Tibial nerve (tissue), 4 donors: Measurements from ENCODE around the gene CDKN2AIPNL. TPM values are rescaled to one million over a fixed set of nuclear protein-coding genes. Genes with fewer than 3 reads are reported as not detected.

Source experiments
- DNase-seq, 2 donors: peaks; one replicate each; pipeline ENCODE4 v3.0.0-alpha.2; 2019; ENCODE audit warnings: low spot score in 2 of 2
- H3K27ac ChIP-seq, 4 donors: fragments of 200-600 bp; sonication (generic) in 3 of 4; one replicate each; pipeline ENCODE4 v1.5.1; 2017 to 2019; ENCODE audit warnings: mild to moderate bottlenecking in 1 of 4
- H3K27me3 ChIP-seq, 2 donors: fragments of 200-600 bp; sonication (generic) in 1 of 2; one replicate each; pipeline versions ENCODE4 v1.5.1 to v1.6.0; 2017 to 2019
- H3K36me3 ChIP-seq, 3 donors: fragments of 200-600 bp; sonication (generic); one replicate each; pipeline ENCODE4 v1.5.1; 2018 to 2019
- H3K4me1 ChIP-seq, 4 donors: fragments of 200-600 bp; sonication (generic) in 3 of 4; one replicate each; pipeline ENCODE4 v1.5.1; 2017 to 2019
- H3K4me3 ChIP-seq, 4 donors: fragments of 200-600 bp; sonication (generic) in 3 of 4; one replicate each; pipeline ENCODE4 v1.5.1; 2017 to 2019; ENCODE audit warnings: mild to moderate bottlenecking in 1 of 4, moderate library complexity in 1 of 4
- H3K9me3 ChIP-seq, 4 donors: fragments of 200-600 bp; sonication (generic) in 3 of 4; one replicate each; pipeline ENCODE4 v1.5.1; 2017 to 2019
- CTCF ChIP-seq, 5 experiments: fragments of 200-600 bp in 3 of 5; fragments of 450-650 bp in 2 of 5; sonication (generic) in 3 of 5; IDR thresholded peaks; one replicate each; pipeline ENCODE4 v1.5.1; 2016 to 2019; ENCODE audit warnings: antibody characterized with exemption in 5 of 5, mild to moderate bottlenecking in 3 of 5, moderate library complexity in 2 of 5
- EP300 ChIP-seq, 2 donors: sonication (generic); formaldehyde crosslinking; IDR thresholded peaks; one replicate each; pipeline ENCODE4 v1.6.1; 2017; ENCODE audit warnings: antibody characterized with exemption in 2 of 2, mild to moderate bottlenecking in 1 of 2
- POLR2A ChIP-seq, 2 donors: fragments of 450-650 bp; IDR thresholded peaks; one replicate each; pipeline ENCODE4 v1.6.1; 2017; ENCODE audit warnings: antibody characterized with exemption in 2 of 2, mild to moderate bottlenecking in 2 of 2, moderate library complexity in 2 of 2
- WGBS, 2 donors: methylation state at CpG; one replicate each; pipeline ENCODE4 v1.1.5; 2018; 5-methylcytosine and 5-hydroxymethylcytosine counted together
- total RNA-seq, 4 donors: library from RNA; depleted of rRNA; stranded (reverse); fragments of >200 nt; gene quantifications; one replicate each; pipeline ENCODE4 v1.1.0, GENCODE V29; 2016

CDKN2AIPNL gene
- total RNA-seq, 4 donors from 2014 or later, result 13.9 to 37.6 (median 18.5) TPM

GRCh38 chr5:134409321-134409720 lies 2.4 kb downstream of the CDKN2AIPNL start:
- Histone ChIP-seq H3K27ac (no peak overlapping the region), H3K27me3 (no peaks in the 10 kb centered on the region), H3K4me3 (no peak overlapping the region), H3K9me3 (no peaks in the 10 kb centered on the region), H3K4me1 (peaks cover 5 to 35% (median 18%) of the 10 kb centered on the region in 4 donors), H3K36me3 (peaks cover 0 to 32% (median 0%) of the 10 kb centered on the region in 3 donors)
- no peak for DNase-seq
- 82 to 84% methylated on average over 6 of the region's 6 CpGs for WGBS, 2 donors
- no peak for TF ChIP-seq EP300 (IDR thresholded peaks at IDR 0.05)
- TF ChIP-seq CTCF (IDR thresholded peaks at IDR 0.05), result no peak
- no peak for TF ChIP-seq POLR2A (IDR thresholded peaks at IDR 0.05)

- H3K4me3 ChIP-seq, result no peak overlapping the region
- H3K4me1 ChIP-seq, result peaks cover 5 to 26% (median 9%) of the 10 kb centered on the region in 4 donors
- WGBS, 2 donors, result 75 to 100% methylated on average over 1 of the region's 1 CpG
Observed at GRCh38 chr5:134406390-134406789, 5.3 kb downstream of the CDKN2AIPNL start.

GRCh38 chr5:134403951-134404350 lies 7.7 kb downstream of the CDKN2AIPNL start:
- Histone ChIP-seq H3K36me3 (peaks cover 0 to 62% (median 2%) of the 10 kb centered on the region in 3 donors), H3K27me3 (no peaks in the 10 kb centered on the region), H3K9me3 (no peaks in the 10 kb centered on the region), H3K27ac (no peak overlapping the region), H3K4me3 (no peak overlapping the region), H3K4me1 (peaks cover 0 to 5% (median 0%) of the 10 kb centered on the region in 4 donors)
- TF ChIP-seq POLR2A (IDR thresholded peaks at IDR 0.05), result no peak
- no peak for TF ChIP-seq EP300 (IDR thresholded peaks at IDR 0.05)
- TF ChIP-seq CTCF (IDR thresholded peaks at IDR 0.05), result no peak
- DNase-seq, result no peak
- 92 to 95% methylated on average over 5 of the region's 5 CpGs for WGBS, 2 donors

More at GRCh38 chr5:134406390-134406789, 5.3 kb downstream of the CDKN2AIPNL start:
- DNase-seq, result no peak
- Histone ChIP-seq H3K9me3 (no peaks in the 10 kb centered on the region), H3K36me3 (peaks cover 0 to 51% (median 2%) of the 10 kb centered on the region in 3 donors), H3K27ac (no peak overlapping the region), H3K27me3 (no peaks in the 10 kb centered on the region)
- TF ChIP-seq EP300 (IDR thresholded peaks at IDR 0.05), result no peak
- no peak for TF ChIP-seq POLR2A (IDR thresholded peaks at IDR 0.05)
- no peak for TF ChIP-seq CTCF (IDR thresholded peaks at IDR 0.05)

GRCh38 chr5:134398609-134399155 lies 13.0 kb downstream of the CDKN2AIPNL start:
- peaks cover 0 to 77% (median 4%) of the 10 kb centered on the region in 3 donors for H3K36me3 ChIP-seq
- TF ChIP-seq EP300 (IDR thresholded peaks at IDR 0.05) (no peak), POLR2A (IDR thresholded peaks at IDR 0.05) (no peak)
- H3K4me1 ChIP-seq, result no peaks in the 10 kb centered on the region
- no peaks in the 10 kb centered on the region for H3K9me3 ChIP-seq
- no peak overlapping the region for H3K4me3 ChIP-seq
- no peak overlapping the region for H3K27ac ChIP-seq
- WGBS, 2 donors, result 95 to 97% methylated on average over 2 of the region's 2 CpGs
- DNase-seq, result no peak
- no peaks in the 10 kb centered on the region for H3K27me3 ChIP-seq

- no peaks in the 10 kb centered on the region for H3K9me3 ChIP-seq
- H3K27me3 ChIP-seq, result no peaks in the 10 kb centered on the region
- no peak overlapping the region for H3K4me3 ChIP-seq
- 89 to 94% methylated on average over 2 of the region's 2 CpGs for WGBS, 2 donors
- TF ChIP-seq CTCF (IDR thresholded peaks at IDR 0.05) (no peak), EP300 (IDR thresholded peaks at IDR 0.05) (no peak), POLR2A (IDR thresholded peaks at IDR 0.05) (no peak)
- H3K4me1 ChIP-seq, result no peaks in the 10 kb centered on the region
- peaks cover 8 to 86% (median 14%) of the 10 kb centered on the region in 3 donors for H3K36me3 ChIP-seq
- no peak for DNase-seq
- no peak overlapping the region for H3K27ac ChIP-seq
Observed at GRCh38 chr5:134397196-134397595, 14.5 kb downstream of the CDKN2AIPNL start.
